ENCODE data around the gene PXYLP1.
A peak's percentile ranks its signal among the peaks of the same experiment; 100 is the strongest.
"Not testable (repeated sequence)": the region's sequence is repeated elsewhere in the genome, so short reads cannot be mapped to it uniquely, and the experiment has no call there.

PXYLP1 gene, protein sequence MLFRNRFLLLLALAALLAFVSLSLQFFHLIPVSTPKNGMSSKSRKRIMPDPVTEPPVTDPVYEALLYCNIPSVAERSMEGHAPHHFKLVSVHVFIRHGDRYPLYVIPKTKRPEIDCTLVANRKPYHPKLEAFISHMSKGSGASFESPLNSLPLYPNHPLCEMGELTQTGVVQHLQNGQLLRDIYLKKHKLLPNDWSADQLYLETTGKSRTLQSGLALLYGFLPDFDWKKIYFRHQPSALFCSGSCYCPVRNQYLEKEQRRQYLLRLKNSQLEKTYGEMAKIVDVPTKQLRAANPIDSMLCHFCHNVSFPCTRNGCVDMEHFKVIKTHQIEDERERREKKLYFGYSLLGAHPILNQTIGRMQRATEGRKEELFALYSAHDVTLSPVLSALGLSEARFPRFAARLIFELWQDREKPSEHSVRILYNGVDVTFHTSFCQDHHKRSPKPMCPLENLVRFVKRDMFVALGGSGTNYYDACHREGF

DNA sequence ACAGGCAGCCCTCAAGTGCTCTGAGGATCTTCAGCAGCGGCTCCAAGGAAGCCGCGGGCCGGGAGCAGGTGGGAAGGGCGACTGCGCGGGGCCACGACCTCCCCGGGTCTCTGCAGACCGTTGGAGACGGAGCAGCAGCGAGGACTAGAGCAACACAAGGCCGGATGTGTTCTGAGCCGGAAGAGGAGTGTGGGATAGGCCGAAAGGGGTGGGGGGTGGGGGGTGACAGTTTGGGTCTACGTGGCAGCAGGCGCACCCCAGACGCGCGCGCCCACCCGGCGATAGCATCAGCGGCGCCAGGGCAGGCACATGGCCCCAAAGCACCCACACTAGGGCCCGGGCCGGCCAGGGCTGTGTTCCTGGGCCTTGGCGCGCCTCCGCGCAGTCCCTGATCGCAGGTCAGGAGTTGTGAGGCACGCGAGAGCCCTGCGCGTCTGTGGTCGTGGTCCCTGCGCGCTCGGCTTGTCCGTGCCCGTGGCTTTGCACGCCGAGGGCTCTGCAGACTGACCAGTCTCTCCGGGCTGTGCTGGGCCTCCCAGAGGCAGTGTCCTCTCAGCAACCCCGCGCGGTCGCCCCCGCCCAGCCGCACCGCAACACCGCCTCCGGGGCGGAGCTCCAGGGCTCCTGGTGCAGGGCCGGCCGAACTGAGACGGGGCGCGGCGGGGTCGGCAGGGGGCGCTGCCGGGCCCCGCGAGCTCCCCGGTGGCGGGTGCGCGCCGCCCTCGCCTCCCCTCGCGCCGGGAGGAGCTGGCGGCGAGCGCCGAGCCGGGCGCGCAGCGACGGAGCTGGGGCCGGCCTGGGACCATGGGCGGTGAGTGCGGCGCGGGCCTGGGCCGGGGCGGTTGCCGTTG lies at the start of gene PXYLP1:
PXYLP1 (plus strand) TSS at position 725 of the 851 bp plus-strand sequence. CDS start 28,351 bp downstream, outside the sequence.
- Histone ChIP-seq H3K9me3 (no peaks in the 10 kb centered on the region), H3K4me1 (peaks cover 33% of the 10 kb centered on the region), H3K36me3 (replicated peaks) (peaks cover 3% of the 10 kb centered on the region), H3K27me3 (ENCODE audit: low read depth) (no peaks in the 10 kb centered on the region), H3K4me3 (peak within 1 kb of the TSS; percentile 74)
- DNase-seq (ENCODE audit: low spot score in 2 of 2), result peak; percentile 75 to 93
- in situ Hi-C loops (cut with MboI; ENCODE audit: low sequenced_read_pairs), result no loop called here

DNA sequence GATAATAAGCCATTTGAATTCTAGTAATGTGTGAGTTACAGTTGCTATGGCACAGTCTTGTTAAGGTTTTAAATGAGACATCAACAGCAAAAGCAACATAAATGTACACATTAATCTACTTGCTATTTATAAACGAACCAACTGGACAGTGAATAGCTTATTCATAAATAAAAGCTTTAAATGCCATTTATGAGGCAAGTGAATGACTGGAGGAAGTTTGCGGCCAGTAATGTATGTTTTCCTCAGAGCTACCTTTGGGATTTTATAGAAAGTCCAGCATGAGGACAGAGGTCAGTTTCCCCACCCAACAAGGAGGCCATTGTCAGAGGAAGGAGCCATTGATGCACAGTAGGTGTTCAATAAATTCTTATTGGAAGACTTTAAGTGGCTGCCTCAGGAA lies 48.0 kb upstream of the PXYLP1 start:
- in situ Hi-C loops (cut with MboI; ENCODE audit: low sequenced_read_pairs), result no loop called here

DNA sequence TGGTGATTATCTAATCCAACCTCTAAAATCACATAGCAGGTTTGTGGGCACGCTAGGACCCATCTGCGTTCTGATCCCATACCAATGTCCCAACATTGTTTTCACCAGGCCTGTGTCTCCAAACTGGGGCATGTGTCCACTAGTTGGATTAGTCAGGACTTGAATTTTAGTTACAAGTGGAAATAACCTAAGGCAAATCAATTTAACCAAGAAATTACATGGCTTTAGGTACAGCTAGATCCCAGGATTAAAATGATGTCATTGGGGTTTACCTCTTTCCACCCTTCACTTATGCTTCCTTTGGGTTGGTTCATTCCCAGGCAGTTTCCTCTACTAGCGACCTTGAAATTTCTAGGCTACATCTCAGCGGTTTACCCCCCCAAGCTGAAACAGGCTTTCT lies 47.2 kb upstream of the PXYLP1 start:
- H3K36me3 ChIP-seq (replicated peaks), result no peaks in the 10 kb centered on the region
- no peak overlapping the region for H3K4me3 ChIP-seq
- H3K4me1 ChIP-seq, result no peaks in the 10 kb centered on the region
- no peak for DNase-seq (ENCODE audit: low spot score in 2 of 2)
- no peaks in the 10 kb centered on the region for H3K9me3 ChIP-seq
- no peaks in the 10 kb centered on the region for H3K27me3 ChIP-seq (ENCODE audit: low read depth)
- in situ Hi-C loops (cut with MboI; ENCODE audit: low sequenced_read_pairs), result no loop called here

More for the DNA sequence above, 48.0 kb upstream of the PXYLP1 start:
- no peaks in the 10 kb centered on the region for H3K27me3 ChIP-seq (ENCODE audit: low read depth)
- no peak overlapping the region for H3K4me3 ChIP-seq
- no peak for DNase-seq (ENCODE audit: low spot score in 2 of 2)
- H3K9me3 ChIP-seq, result no peaks in the 10 kb centered on the region
- H3K36me3 ChIP-seq (replicated peaks), result no peaks in the 10 kb centered on the region
- no peaks in the 10 kb centered on the region for H3K4me1 ChIP-seq

DNA sequence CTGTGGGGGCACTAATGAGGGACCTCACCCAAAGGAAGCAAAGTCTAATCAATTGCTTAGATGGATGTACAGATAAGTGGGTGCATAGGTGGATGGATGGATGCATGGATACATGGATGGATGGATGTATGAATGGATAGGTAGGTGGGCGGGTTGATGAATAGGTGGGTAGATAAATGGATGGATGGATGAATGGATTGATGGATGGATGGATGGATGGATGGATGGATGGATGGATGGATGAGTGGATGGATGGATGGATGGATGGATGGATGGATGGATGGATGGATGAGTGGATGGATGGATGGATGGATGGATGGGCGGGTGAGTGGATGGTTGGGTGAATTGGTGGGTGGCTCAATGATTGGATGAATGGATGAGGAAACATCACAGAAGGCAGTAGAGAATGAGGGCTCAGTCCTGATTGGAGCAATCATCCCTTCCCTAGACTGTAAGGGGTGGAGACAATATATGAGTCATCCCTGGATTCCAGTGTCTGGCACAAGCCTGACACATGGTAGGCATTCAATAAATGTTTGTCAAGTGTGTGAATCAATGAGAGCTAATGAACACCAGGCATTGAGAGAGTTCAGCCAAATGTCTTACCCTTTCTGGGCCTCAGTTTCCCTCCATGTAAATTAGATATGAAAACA lies 40.4 kb upstream of the PXYLP1 start:
- DNase-seq (ENCODE audit: low spot score in 2 of 2), result no peak
- in situ Hi-C loops (cut with MboI; ENCODE audit: low sequenced_read_pairs), result loop anchor here (5.0 to 10.0 kb wide), 2 partner anchors 194 to 296 kb away; no protein-coding TSS in a partner anchor
- no peaks in the 10 kb centered on the region for H3K36me3 ChIP-seq (replicated peaks)
- H3K4me3 ChIP-seq, result no peak overlapping the region
- no peaks in the 10 kb centered on the region for H3K9me3 ChIP-seq
- H3K27me3 ChIP-seq (ENCODE audit: low read depth), result 0 out of 2 replicates have a peak, but pooled peaks cover under 1% of the 10 kb centered on the region
- no peaks in the 10 kb centered on the region for H3K4me1 ChIP-seq

DNA sequence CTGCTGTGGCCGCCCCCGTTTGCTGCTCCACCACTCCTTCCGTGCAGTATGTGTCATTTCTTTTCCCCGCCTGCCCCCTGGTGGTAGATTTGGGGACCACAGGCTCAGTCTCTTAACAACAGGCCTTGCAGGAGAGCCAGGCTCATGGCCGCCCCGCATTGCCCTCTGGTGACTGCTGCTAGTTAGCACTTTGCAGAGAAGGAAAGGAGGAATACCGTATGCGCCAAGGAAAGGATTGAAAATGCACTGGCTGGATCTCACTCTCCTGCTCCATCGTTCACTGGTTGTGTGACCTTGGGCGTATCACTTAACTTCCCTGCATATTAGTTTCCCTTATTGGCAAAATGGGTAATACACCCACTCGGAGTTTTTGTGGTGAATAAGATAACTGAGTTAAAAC lies 39.3 kb upstream of the PXYLP1 start:
- H3K27me3 ChIP-seq (ENCODE audit: low read depth), result peaks cover 4% of the 10 kb centered on the region; the same call in 1 of the 2 replicates
- H3K4me3 ChIP-seq, result no peak overlapping the region
- H3K4me1 ChIP-seq, result no peaks in the 10 kb centered on the region
- peak; percentile 84 to 97 for DNase-seq (ENCODE audit: low spot score in 2 of 2)
- H3K9me3 ChIP-seq, result no peaks in the 10 kb centered on the region
- in situ Hi-C loops (cut with MboI; ENCODE audit: low sequenced_read_pairs), result loop anchor here (5.0 to 10.0 kb wide), 2 partner anchors 195 to 298 kb away; no protein-coding TSS in a partner anchor
- no peaks in the 10 kb centered on the region for H3K36me3 ChIP-seq (replicated peaks)

DNA sequence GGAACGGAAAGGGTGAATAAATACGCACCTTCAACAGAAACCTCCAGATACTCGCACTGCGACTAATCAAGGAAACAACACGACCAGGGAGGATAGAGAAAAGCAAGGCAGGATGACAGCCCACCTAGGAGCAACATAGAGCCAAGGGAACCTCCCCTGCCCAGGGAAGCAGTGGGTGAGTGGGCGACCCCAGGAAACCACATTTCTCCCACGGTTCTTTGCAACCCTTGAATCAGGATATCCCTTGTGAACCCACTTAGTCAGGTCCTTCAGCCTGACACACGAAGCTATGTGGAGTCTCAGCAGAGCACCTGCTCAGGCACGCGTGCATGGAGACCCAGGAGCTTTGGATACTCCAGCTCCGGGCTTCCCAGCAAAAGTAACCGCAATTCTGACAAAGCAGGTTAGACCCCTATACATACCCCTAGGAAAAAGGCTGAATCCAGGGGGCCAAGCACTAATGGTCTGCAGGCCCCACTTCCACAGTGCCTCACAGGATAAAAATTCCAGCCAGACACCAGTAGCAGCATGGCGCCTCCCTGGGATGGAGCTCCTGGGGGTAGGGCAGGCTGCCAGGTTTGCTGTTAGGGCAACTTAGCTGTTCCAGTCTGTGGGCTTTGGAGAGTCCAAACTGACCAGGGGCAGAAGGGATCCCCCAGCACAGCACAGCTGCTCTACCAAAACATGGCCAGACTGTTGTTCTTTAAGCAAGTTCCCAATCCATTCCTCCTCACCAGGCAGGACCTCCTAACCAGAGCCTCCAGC lies 38.4 kb upstream of the PXYLP1 start:
- H3K9me3 ChIP-seq, result no peaks in the 10 kb centered on the region; the same call in 1 of the 2 replicates
- H3K4me3 ChIP-seq, result no peak overlapping the region
- no peaks in the 10 kb centered on the region for H3K4me1 ChIP-seq
- in situ Hi-C loops (cut with MboI; ENCODE audit: low sequenced_read_pairs), result loop anchor here (5.0 to 10.0 kb wide), 2 partner anchors 196 to 298 kb away; no protein-coding TSS in a partner anchor
- peaks cover 13% of the 10 kb centered on the region; the same call in 1 of the 2 replicates for H3K27me3 ChIP-seq (ENCODE audit: low read depth)
- H3K36me3 ChIP-seq (replicated peaks), result no peaks in the 10 kb centered on the region
- no peak for DNase-seq (ENCODE audit: low spot score in 2 of 2)

DNA sequence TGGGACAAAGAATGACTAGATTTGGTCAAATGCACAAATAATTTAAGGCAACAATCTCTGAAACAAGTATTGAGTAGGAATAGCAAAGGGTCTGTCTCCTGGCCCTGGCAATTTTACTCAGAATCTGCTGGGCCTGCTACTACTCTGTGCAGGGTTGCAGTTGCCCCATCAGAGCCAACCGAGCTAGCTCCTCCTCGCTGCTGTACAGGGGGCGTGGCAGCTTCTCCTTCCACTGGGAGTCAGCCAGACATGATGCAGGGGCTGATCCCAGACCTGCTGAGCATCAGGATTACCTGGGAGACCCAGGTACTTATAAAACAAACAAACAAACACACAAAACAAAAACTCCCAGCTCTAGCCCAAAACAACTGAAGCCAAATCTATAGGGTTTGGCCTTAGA lies 30.5 kb upstream of the PXYLP1 start:
- DNase-seq (ENCODE audit: low spot score in 2 of 2), result no peak
- Histone ChIP-seq H3K9me3 (no peaks in the 10 kb centered on the region; the same call in 1 of the 2 replicates), H3K4me3 (no peak overlapping the region), H3K4me1 (no peaks in the 10 kb centered on the region), H3K36me3 (replicated peaks) (no peaks in the 10 kb centered on the region), H3K27me3 (ENCODE audit: low read depth) (peaks cover 24% of the 10 kb centered on the region)
- in situ Hi-C loops (cut with MboI; ENCODE audit: low sequenced_read_pairs), result no loop called here

DNA sequence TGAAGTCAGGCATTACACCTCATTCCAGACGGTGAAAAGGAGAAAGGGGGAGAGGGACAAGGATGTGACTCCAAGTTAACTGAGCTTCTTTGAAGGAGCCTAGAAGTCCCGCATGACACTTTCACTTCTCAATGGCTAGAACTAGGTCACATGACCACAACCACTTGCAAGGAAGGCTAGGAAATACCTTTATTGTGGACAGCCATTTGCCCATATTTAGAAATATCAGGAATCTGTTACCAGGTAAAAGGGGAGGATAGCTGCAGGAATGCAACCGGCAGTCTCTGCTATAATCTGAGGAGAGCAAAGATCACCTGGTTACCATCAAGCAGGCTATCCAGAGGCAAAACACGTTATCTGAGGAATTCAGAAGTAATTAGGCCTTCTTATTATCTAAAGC lies 28.9 kb upstream of the PXYLP1 start:
- no peaks in the 10 kb centered on the region; the same call in 1 of the 2 replicates for H3K9me3 ChIP-seq
- H3K27me3 ChIP-seq (ENCODE audit: low read depth), result peaks cover 17% of the 10 kb centered on the region
- DNase-seq (ENCODE audit: low spot score in 2 of 2), result no peak
- no peaks in the 10 kb centered on the region for H3K36me3 ChIP-seq (replicated peaks)
- H3K4me3 ChIP-seq, result no peak overlapping the region
- in situ Hi-C loops (cut with MboI; ENCODE audit: low sequenced_read_pairs), result no loop called here
- H3K4me1 ChIP-seq, result no peaks in the 10 kb centered on the region

DNA sequence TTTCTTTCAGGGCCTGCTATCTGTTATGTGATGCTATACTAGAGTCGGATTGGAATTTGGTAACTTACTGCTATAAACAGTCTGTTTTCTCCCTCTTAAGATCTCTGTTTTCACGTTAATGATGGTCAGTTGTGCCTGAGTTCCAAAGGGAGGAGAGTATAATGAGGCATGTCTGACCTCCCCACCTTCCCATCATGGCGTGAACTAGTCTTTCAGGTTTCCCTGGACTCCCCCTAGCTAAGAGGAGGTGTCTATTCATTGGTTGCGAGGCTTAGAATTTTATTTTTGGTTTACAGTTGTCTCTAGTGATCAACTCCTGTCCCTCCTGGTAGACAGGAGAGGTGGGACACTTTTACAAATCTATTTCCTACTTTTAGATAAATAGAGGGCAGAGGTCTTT lies 27.8 kb upstream of the PXYLP1 start:
- H3K4me1 ChIP-seq, result no peaks in the 10 kb centered on the region
- DNase-seq (ENCODE audit: low spot score in 2 of 2), result no peak
- in situ Hi-C loops (cut with MboI; ENCODE audit: low sequenced_read_pairs), result no loop called here
- peaks cover 12% of the 10 kb centered on the region for H3K27me3 ChIP-seq (ENCODE audit: low read depth)
- H3K4me3 ChIP-seq, result no peak overlapping the region
- no peaks in the 10 kb centered on the region for H3K9me3 ChIP-seq
- no peaks in the 10 kb centered on the region for H3K36me3 ChIP-seq (replicated peaks)

DNA sequence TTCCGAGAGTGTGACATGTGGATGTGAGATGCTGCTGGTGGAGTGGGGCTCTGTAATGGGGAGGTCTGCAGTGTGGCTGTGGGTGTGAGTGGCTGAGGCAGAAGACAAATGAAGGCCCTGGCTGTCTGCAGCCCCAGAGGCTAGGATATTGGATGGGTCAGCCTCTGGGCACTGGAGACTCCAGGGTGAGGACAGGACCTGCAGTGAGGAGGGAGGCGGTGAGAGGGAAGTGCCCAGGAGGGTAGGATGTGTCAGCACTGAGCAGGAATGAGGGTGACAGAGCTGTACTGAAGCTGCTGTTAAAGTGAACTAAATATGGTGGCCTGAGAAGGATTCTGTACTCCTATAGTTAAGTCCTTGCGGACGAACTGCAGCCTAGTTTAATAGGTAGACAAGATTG lies 27.3 kb upstream of the PXYLP1 start:
- DNase-seq (ENCODE audit: low spot score in 2 of 2), result no peak
- Histone ChIP-seq H3K27me3 (ENCODE audit: low read depth) (peaks cover 12% of the 10 kb centered on the region), H3K9me3 (no peaks in the 10 kb centered on the region), H3K4me3 (no peak overlapping the region), H3K36me3 (replicated peaks) (no peaks in the 10 kb centered on the region), H3K4me1 (no peaks in the 10 kb centered on the region)
- in situ Hi-C loops (cut with MboI; ENCODE audit: low sequenced_read_pairs), result no loop called here

DNA sequence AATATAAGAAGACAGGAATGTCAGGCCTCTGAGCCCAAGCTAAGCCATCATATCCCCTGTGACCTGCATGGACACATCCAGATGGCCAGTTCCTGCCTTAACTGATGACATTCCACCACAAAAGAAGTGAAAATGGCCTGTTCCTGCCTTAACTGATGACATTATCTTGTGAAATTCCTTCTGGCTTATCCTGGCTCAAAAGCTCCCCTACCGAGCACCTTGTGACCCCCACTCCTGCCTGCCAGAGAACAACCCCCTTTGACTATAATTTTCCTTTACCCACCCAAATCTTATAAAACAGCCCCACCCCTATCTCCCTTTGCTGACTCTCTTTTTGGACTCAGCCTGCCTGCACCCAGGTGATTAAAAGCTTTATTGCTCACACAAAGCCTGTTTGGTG lies 20.3 kb upstream of the PXYLP1 start:
- H3K4me1 ChIP-seq; H3K9me3 ChIP-seq; in situ Hi-C loops (cut with MboI; ENCODE audit: low sequenced_read_pairs); H3K27me3 ChIP-seq (ENCODE audit: low read depth); DNase-seq (ENCODE audit: low spot score in 2 of 2); H3K36me3 ChIP-seq (replicated peaks); H3K4me3 ChIP-seq: not testable (repeated sequence)

DNA sequence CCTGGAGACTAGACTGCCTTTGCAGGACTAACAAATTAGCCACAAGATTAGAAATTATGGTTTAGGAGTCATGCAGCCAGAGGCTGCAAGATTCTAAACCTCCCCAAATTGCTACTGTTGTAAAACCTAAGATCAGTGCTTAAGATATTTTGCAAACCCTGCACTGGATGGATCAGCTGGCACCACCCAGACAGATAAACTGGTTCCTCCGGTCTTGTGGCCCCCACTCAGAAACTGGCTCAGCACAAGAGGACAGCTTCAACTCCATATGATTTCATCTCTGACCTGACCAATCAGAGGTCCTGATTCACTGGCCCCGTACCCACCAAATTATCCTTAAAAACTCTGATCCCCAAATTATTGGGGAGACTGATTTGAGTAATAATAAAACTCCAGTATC lies 19.5 kb upstream of the PXYLP1 start:
- no peak for DNase-seq (ENCODE audit: low spot score in 2 of 2)
- in situ Hi-C loops (cut with MboI; ENCODE audit: low sequenced_read_pairs), result no loop called here
- H3K9me3 ChIP-seq, result no peaks in the 10 kb centered on the region
- no peaks in the 10 kb centered on the region for H3K4me1 ChIP-seq
- H3K27me3 ChIP-seq (ENCODE audit: low read depth), result no peaks in the 10 kb centered on the region
- H3K4me3 ChIP-seq, result no peak overlapping the region
- no peaks in the 10 kb centered on the region for H3K36me3 ChIP-seq (replicated peaks)

DNA sequence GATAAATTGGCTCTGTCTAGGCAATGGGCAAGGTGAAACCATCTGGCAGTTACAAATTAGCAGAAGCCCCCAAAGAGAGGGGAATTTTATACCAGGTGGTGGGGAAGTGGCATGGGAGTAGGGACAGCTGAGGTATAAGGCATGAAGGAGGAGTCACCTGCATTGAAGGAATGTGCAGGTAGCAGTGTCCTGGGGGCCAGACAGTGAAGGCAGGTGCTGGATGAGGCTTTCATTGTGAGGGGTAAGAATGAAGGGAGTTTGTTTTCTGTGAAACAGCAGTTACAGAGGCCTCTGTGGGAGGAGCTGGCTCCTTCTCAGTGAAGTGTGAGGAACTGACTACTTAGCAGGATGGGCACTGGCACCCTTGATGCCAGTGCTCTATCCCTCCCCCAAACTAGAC lies 19.1 kb upstream of the PXYLP1 start:
- no peaks in the 10 kb centered on the region for H3K9me3 ChIP-seq
- no peak for DNase-seq (ENCODE audit: low spot score in 2 of 2)
- in situ Hi-C loops (cut with MboI; ENCODE audit: low sequenced_read_pairs), result no loop called here
- H3K36me3 ChIP-seq (replicated peaks), result no peaks in the 10 kb centered on the region
- H3K27me3 ChIP-seq (ENCODE audit: low read depth), result no peaks in the 10 kb centered on the region
- H3K4me1 ChIP-seq, result no peaks in the 10 kb centered on the region
- no peak overlapping the region for H3K4me3 ChIP-seq
